H1 (cell line): ENCODE data around the gene RPL36A. TPM values are rescaled to one million over a fixed set of nuclear protein-coding genes. Genes with fewer than 3 reads are reported as not detected.

Experiments used
- BCL11A ChIP-seq, 2 experiments: IDR thresholded peaks; one replicate each; pipeline ENCODE4 v1.6.1; 2011; ENCODE audit warnings: low read depth in 2 of 2, low read length in 2 of 2, mild to moderate bottlenecking in 2 of 2
- EZH2 ChIP-seq: fragments of 200-600 bp; sonication (generic); IDR thresholded peaks from 2 replicates; pipeline ENCODE4 v1.7.1; 2012; ENCODE audit warnings: low read depth, mild to moderate bottlenecking, moderate library complexity, low read length, inconsistent platforms; ENCODE audit not compliant: severe bottlenecking
- KDM4A ChIP-seq: IDR thresholded peaks from one replicate; pipeline ENCODE4 v1.7.1; 2012; ENCODE audit warnings: low read depth, mild to moderate bottlenecking, moderate library complexity, low read length, inconsistent platforms; ENCODE audit not compliant: severe bottlenecking
- NRF1 ChIP-seq: IDR thresholded peaks from 2 replicates; pipeline ENCODE4 v1.6.1; 2011; ENCODE audit warnings: mild to moderate bottlenecking, low read depth, low read length, improper control_type of control experiment
- SIRT6 ChIP-seq: IDR thresholded peaks from one replicate; pipeline ENCODE4 v1.7.1; 2012; ENCODE audit warnings: low read length, inconsistent platforms
- SIX5 ChIP-seq: IDR thresholded peaks from 2 replicates; pipeline ENCODE4 v1.6.1; 2011; ENCODE audit warnings: mild to moderate bottlenecking, low read depth, low read length
- TAF7 ChIP-seq: optimal IDR thresholded peaks from 2 replicates; pipeline ENCODE3; 2011; ENCODE audit warnings: low read depth, mild to moderate bottlenecking, inconsistent platforms, low read length, moderate library complexity, borderline replicate concordance
- TEAD4 ChIP-seq: IDR thresholded peaks from 2 replicates; pipeline ENCODE4 v1.6.1; 2012; ENCODE audit warnings: low read depth, low read length, inconsistent platforms, mixed read lengths
- polyA plus RNA-seq, 7 experiments: library from polyadenylated mRNA; depleted of rRNA in 3 of 7; stranded (reverse) in 5 of 7; unstranded in 2 of 7; fragments of >200 nt in 5 of 7; fragments of 200-250 nt in 2 of 7; gene quantifications; 1 replicate in 5 of 7; 2 replicates in 1 of 7; 4 replicates in 1 of 7; pipeline versions ENCODE4 v1.2.1 to v1.2.3, GENCODE V29; 2011 to 2013; ENCODE audit warnings: missing spikeins in 2 of 7, mixed read lengths in 2 of 7
- total RNA-seq: library from RNA; stranded (reverse); fragmentation: NEBNext Ultra II Directional; extraction: Animal tissue kit (Norgen Biotek cat#: 25700); gene quantifications from 2 replicates; pipeline ENCODE4 v1.2.1, GENCODE V29; 2021
- TF ChIP-seq, protein P1 (sequence below): IDR thresholded peaks from 2 replicates; pipeline ENCODE4 v1.6.1; 2012; ENCODE audit warnings: low read length, inconsistent platforms

RPL36A gene
- total and polyA plus RNA-seq, 2 of the 8 experiments (the other 6 are each of a cell fraction or from before 2014, with no cell fraction given), result 271 to 1,587 TPM

DNA sequence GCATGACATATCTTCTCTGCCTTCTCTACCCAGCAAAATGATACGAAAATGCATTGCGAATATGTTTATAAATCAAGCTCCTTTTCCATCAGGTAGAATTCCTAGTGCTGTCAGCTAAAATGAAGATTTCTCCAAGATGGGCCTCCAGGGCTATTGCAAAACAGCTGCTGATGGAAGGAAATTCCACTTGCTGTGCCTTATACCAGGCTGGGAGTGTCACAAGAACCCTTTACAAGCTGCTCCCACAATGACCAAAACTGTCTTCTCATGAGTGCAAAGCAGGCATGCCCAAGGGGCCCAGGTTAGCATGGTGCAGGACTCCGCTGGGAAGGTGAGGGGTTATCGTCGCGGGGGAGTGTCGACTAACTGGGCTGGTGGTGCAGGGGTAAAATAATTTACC lies 25.9 kb downstream of the RPL36A start (continued):
- no peak for TF ChIP-seq EZH2
- TF ChIP-seq SIX5, result no peak
- no peak for TF ChIP-seq SIRT6
- no peak for TF ChIP-seq BCL11A (IDR thresholded peaks at IDR 0.05; ENCODE audit: low read depth in 2 of 2, low read length in 2 of 2)
- TF ChIP-seq TEAD4, result no peak
- TF ChIP-seq TAF7, result no peak
- TF ChIP-seq, protein P1, sequence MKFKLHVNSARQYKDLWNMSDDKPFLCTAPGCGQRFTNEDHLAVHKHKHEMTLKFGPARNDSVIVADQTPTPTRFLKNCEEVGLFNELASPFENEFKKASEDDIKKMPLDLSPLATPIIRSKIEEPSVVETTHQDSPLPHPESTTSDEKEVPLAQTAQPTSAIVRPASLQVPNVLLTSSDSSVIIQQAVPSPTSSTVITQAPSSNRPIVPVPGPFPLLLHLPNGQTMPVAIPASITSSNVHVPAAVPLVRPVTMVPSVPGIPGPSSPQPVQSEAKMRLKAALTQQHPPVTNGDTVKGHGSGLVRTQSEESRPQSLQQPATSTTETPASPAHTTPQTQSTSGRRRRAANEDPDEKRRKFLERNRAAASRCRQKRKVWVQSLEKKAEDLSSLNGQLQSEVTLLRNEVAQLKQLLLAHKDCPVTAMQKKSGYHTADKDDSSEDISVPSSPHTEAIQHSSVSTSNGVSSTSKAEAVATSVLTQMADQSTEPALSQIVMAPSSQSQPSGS, result no peak
- no peak for TF ChIP-seq KDM4A
- TF ChIP-seq NRF1, result no peak
